GM23338 (cell line): Measurements from ENCODE around the gene PTPRH.

Experiments
- CREB1 ChIP-seq: fragments of 250-450 bp; sonication (Bioruptor Pico); IDR thresholded peaks from 2 replicates; pipeline ENCODE4 v1.5.0; 2020; ENCODE audit warnings: low read depth, mild to moderate bottlenecking, moderate library complexity
- CTCF ChIP-seq, 2 experiments: fragments of 200-600 bp in 1 of 2; sonication (generic) in 1 of 2; conservative IDR thresholded peaks; 2 replicates each; pipeline versions ENCODE4 v1.5.1 to v1.6.1; 2016 to 2017; ENCODE audit warnings: antibody characterized with exemption in 2 of 2, low read depth in 2 of 2, mild to moderate bottlenecking in 2 of 2, moderate library complexity in 1 of 2
- EZH2phosphoT487 ChIP-seq: fragments of 200-600 bp; sonication (generic); IDR thresholded peaks from one replicate; pipeline ENCODE4 v1.8.1; 2018; ENCODE audit warnings: antibody characterized with exemption; ENCODE audit not compliant: unreplicated experiment
- JUNB ChIP-seq: IDR thresholded peaks from one replicate; pipeline ENCODE4 v1.6.1; 2016; ENCODE audit warnings: antibody characterized with exemption; ENCODE audit not compliant: unreplicated experiment
- POLR2AphosphoS5 ChIP-seq: IDR thresholded peaks from 2 replicates; pipeline ENCODE4 v1.6.1; 2016; ENCODE audit warnings: antibody characterized with exemption, low read depth
- REST ChIP-seq: IDR thresholded peaks from one replicate; pipeline ENCODE4 v1.6.1; 2018; ENCODE audit warnings: antibody characterized with exemption; ENCODE audit not compliant: unreplicated experiment
- ZNF114 ChIP-seq: fragments of 250-450 bp; sonication (Bioruptor Pico); IDR thresholded peaks from 2 replicates; pipeline ENCODE4 v1.5.0; 2020; ENCODE audit warnings: mild to moderate bottlenecking, moderate library complexity

- TF ChIP-seq POLR2AphosphoS5 (no peak), JUNB (no peak), CTCF (conservative IDR thresholded peaks at IDR 0.05; ENCODE audit: low read depth in 2 of 2) (no peak), EZH2phosphoT487 (no peak), REST (no peak), ZNF114 (CRISPR knock-in tag) (no peak), CREB1 (CRISPR knock-in tag) (no peak)
Observed at GRCh38 chr19:55226788-55227187, 17.5 kb upstream of the PTPRH start.
